Measurements from ENCODE around the gene AMOT. TPM values are rescaled to one million over a fixed set of nuclear protein-coding genes. Genes with fewer than 3 reads are reported as not detected.

AMOT gene
- total and polyA plus RNA-seq, 2 of the 4 experiments (the other 2 are of a cell fraction), result 4.7 to 9.1 TPM

GRCh38 chrX:112757946-112758345, 82.7 kb downstream of the AMOT start:
- H3K9me3 ChIP-seq (ENCODE audit: control insufficient read depth, insufficient read depth, low read length), result no peaks in the 10 kb centered on the region
- no peak overlapping the region for H2AK9ac ChIP-seq (replicated peaks; ENCODE audit: low read depth, low read length, poor library complexity)
- H2BK15ac ChIP-seq (ENCODE audit: low read depth, low read length), result no peak overlapping the region
- no peak overlapping the region for H2AK5ac ChIP-seq (ENCODE audit: low read depth, low read length)
- no peak overlapping the region for H3K14ac ChIP-seq (replicated peaks; ENCODE audit: low read depth, low read length)
- no peak overlapping the region for H3K4me3 ChIP-seq (ENCODE audit: insufficient read depth, low read depth, low read length)
- in situ Hi-C loops (cut with MboI; ENCODE audit: low sequenced_read_pairs), result no loop called here
- no peak overlapping the region for H3K27ac ChIP-seq (ENCODE audit: insufficient read depth, low read length)
- intact Hi-C loops (cut with micrococcal nuclease), result no loop called here
- no peaks in the 10 kb centered on the region for H3K36me3 ChIP-seq (ENCODE audit: control insufficient read depth, insufficient read depth, low read length)
- no TSS peak for BruUV-seq (replicated peaks)
- 70% methylated on average over 3 of the region's 4 CpGs; no CpG with 5 or more reads in 1 of the 2 experiments for WGBS, 2 experiments (ENCODE audit: extremely low coverage in 2 of 2, insufficient read length in 1 of 2)
- H3K18ac ChIP-seq (ENCODE audit: low read depth, low read length), result no peak overlapping the region
- no peaks in the 10 kb centered on the region for H3K79me1 ChIP-seq (ENCODE audit: low read depth in 1 of 2, low read length in 2 of 2)
- H3K27me3 ChIP-seq (ENCODE audit: control insufficient read depth, insufficient read depth, low read length), result peaks cover 9% of the 10 kb centered on the region
- no peak overlapping the region for H3K4ac ChIP-seq (ENCODE audit: low read depth, low read length)
- H3K4me2 ChIP-seq (ENCODE audit: low read depth, low read length), result no peak overlapping the region
- no peak overlapping the region for H2BK5ac ChIP-seq (ENCODE audit: low read depth, low read length, poor library complexity, severe bottlenecking)
- H4K91ac ChIP-seq (ENCODE audit: insufficient read depth, low read depth, low read length), result no peak overlapping the region
- TF ChIP-seq RAD21 (IDR thresholded peaks at IDR 0.05; ENCODE audit: low read length), result no peak
- no peak for TF ChIP-seq BHLHE40 (IDR thresholded peaks at IDR 0.05; ENCODE audit: low read depth, low read length)
- no peak for TF ChIP-seq POLR2A (IDR thresholded peaks at IDR 0.05; ENCODE audit: low read depth, low read length)
- TF ChIP-seq FOS (IDR thresholded peaks at IDR 0.05; ENCODE audit: low read depth, low read length), result no peak
- no peak for TF ChIP-seq CHD1 (IDR thresholded peaks at IDR 0.05; ENCODE audit: low read depth, low read length)
- no peak for TF ChIP-seq SMC3 (IDR thresholded peaks at IDR 0.05; ENCODE audit: low read depth, low read length)
- H3K23ac ChIP-seq (ENCODE audit: low read depth, low read length), result no peak overlapping the region
- no peak overlapping the region for H2BK20ac ChIP-seq (ENCODE audit: low read depth, low read length)
- peaks cover 2% of the 10 kb centered on the region; the same call in 1 of the 2 replicates for H3K4me1 ChIP-seq (ENCODE audit: control insufficient read depth, insufficient read depth, low read length)
- no peak overlapping the region for H4K5ac ChIP-seq (ENCODE audit: low read depth, low read length)
- H4K8ac ChIP-seq (ENCODE audit: low read depth in 2 of 2, low read length in 2 of 2), result no peak overlapping the region
- no peaks in the 10 kb centered on the region for H3K9me1 ChIP-seq (ENCODE audit: insufficient read depth, low read length)
- H3K56ac ChIP-seq (ENCODE audit: extremely low read depth, insufficient read depth, low read length), result no peak overlapping the region
- dilution Hi-C loops (cut with HindIII; ENCODE audit: low sequenced_read_pairs, unreplicated experiment), result no loop called here
- H4K20me1 ChIP-seq (ENCODE audit: insufficient read depth, low read length), result no peaks in the 10 kb centered on the region
- DNase-seq (no peak), ATAC-seq (ENCODE audit: low read depth) (no peak)
- no peak overlapping the region for H2BK120ac ChIP-seq (ENCODE audit: low read depth, low read length)
- POLR2A ChIA-PET (ENCODE audit: unreplicated experiment), result no interaction called here
- CTCF ChIA-PET, result no interaction called here
- no peak overlapping the region for H3K9ac ChIP-seq (ENCODE audit: low read depth, low read length)
- H2AFZ ChIP-seq (replicated peaks; ENCODE audit: low read length, poor library complexity), result no peak overlapping the region
